GM12872 (cell line): ENCODE data around the gene MAD2L1BP.

Source experiments
- TF ChIP-seq, protein P1 (sequence below): IDR thresholded peaks from 3 replicates; pipeline ENCODE4 v1.5.1; 2011; ENCODE audit warnings: low read depth, mild to moderate bottlenecking, low read length, moderate library complexity; ENCODE audit not compliant: insufficient read depth

Gene MAD2L1BP

DNA sequence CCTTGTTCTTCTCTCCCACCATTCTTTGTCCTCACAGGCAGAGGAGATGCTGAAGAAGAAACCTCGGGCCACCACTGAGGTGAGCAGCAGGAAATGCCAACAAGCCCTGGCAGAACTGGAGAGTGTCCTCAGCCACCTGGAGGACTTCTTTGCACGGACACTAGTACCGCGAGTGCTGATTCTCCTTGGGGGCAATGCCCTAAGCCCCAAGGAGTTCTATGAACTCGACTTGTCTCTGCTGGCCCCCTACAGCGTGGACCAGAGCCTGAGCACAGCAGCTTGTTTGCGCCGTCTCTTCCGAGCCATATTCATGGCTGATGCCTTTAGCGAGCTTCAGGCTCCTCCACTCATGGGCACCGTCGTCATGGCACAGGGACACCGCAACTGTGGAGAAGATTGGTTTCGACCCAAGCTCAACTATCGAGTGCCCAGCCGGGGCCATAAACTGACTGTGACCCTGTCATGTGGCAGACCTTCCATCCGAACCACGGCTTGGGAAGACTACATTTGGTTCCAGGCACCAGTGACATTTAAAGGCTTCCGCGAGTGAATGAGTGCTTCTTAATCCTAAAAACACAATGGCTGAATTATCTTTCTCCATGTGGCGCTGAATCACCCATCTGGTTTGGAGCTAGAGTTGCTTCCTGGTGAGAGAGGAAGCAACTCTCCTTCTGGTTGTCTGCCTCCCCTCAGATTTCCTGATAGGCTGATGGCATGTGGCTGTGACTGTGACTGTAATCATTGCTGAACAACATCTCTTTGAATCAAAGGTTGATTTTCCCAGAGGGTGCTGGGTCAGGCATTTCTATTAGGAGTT is 4.6 kb downstream of the MAD2L1BP start:
- TF ChIP-seq, protein P1, sequence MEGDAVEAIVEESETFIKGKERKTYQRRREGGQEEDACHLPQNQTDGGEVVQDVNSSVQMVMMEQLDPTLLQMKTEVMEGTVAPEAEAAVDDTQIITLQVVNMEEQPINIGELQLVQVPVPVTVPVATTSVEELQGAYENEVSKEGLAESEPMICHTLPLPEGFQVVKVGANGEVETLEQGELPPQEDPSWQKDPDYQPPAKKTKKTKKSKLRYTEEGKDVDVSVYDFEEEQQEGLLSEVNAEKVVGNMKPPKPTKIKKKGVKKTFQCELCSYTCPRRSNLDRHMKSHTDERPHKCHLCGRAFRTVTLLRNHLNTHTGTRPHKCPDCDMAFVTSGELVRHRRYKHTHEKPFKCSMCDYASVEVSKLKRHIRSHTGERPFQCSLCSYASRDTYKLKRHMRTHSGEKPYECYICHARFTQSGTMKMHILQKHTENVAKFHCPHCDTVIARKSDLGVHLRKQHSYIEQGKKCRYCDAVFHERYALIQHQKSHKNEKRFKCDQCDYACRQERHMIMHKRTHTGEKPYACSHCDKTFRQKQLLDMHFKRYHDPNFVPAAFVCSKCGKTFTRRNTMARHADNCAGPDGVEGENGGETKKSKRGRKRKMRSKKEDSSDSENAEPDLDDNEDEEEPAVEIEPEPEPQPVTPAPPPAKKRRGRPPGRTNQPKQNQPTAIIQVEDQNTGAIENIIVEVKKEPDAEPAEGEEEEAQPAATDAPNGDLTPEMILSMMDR, result no peak

GRCh38 chr6:43644940-43645612 is 9.4 kb downstream of the MAD2L1BP start, which contains the start of gene RSPH9:
RSPH9 (plus strand) TSS chr6:43645036; CDS start chr6:43645099, 63 bp downstream.
- TF ChIP-seq, protein P1, result no peak

- TF ChIP-seq, protein P1, result no peak
Measured at GRCh38 chr6:43645613-43645964, 9.9 kb downstream of the MAD2L1BP start.

DNA sequence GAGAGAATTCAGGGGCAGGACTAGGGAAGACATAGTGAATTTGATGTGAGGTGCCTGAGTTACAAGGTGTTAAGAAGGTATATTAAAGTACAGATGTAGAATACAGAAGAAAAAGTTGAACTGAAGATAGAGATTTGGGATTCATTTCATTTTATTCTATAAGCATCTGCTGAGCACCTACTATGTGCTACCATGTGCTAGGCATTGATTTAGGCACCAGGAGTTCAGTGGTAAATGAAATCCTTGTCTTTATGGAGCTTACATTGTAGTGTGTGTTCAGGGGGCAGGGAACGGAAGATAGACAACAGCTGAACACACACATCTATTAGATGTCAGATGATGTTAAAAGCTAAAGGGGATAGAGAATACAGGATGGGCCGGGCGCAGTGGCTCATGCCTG is 12.0 kb downstream of the MAD2L1BP start:
- TF ChIP-seq, protein P1, result no peak

GRCh38 chr6:43648248-43648647 is 12.6 kb downstream of the MAD2L1BP start:
- TF ChIP-seq, protein P1, result no peak

- TF ChIP-seq, protein P1, result peak; percentile 18; the same call in 1 of the 3 replicates
Measured at GRCh38 chr6:43657221-43657802, 21.7 kb downstream of the MAD2L1BP start.

- TF ChIP-seq, protein P1, result no peak
Measured at GRCh38 chr6:43658161-43658560, 22.5 kb downstream of the MAD2L1BP start.
